ENCODE data around the gene PTGES.

GRCh38 chr9:129694243-129694646 lies 58.6 kb downstream of the PTGES start:
- TF ChIP-seq ZBTB33 (IDR thresholded peaks at IDR 0.05; ENCODE audit: borderline replicate concordance, low read depth) (no peak), CTCF (IDR thresholded peaks at IDR 0.05) (no peak), EP300 (IDR thresholded peaks at IDR 0.05; ENCODE audit: borderline replicate concordance in 1 of 2, low read depth in 1 of 2, low read length in 1 of 2) (no peak), EZH2phosphoT487 (IDR thresholded peaks at IDR 0.05; ENCODE audit: borderline replicate concordance, low read depth) (no peak), USF2 (IDR thresholded peaks at IDR 0.05; ENCODE audit: borderline replicate concordance, low read depth, low read length) (no peak), TAF1 (IDR thresholded peaks at IDR 0.05; ENCODE audit: borderline replicate concordance, low read depth, low read length) (no peak), MAX (IDR thresholded peaks at IDR 0.05; ENCODE audit: low read depth) (no peak), YY1 (IDR thresholded peaks at IDR 0.05; ENCODE audit: low read depth) (no peak), REST (IDR thresholded peaks at IDR 0.05; ENCODE audit: low read depth, low read length) (no peak)

Measured in SK-N-SH (cell line).